Caco-2 (cell line): ENCODE data around the gene DIPK2A. TPM values are rescaled to one million over a fixed set of nuclear protein-coding genes. Genes with fewer than 3 reads are reported as not detected.

Experiments used
- BruUV-seq: library from RNA; stranded (reverse); fragments of 400-500 nt; replicated peaks from 2 replicates; lab custom pipeline; 2021; lab: Mats Ljungman, UMichigan
- CTCF ChIA-PET: fragments of 300-600 bp; sonication (Branson Sonifier 250); formaldehyde crosslinking; loops from one replicate; lab custom pipeline; 2022; ENCODE audit warnings: antibody characterized with exemption; lab: Charles Lee
- POLR2A ChIA-PET: fragments of 300-600 bp; sonication (Branson Sonifier 250); formaldehyde crosslinking; loops from one replicate; lab custom pipeline; 2022; ENCODE audit warnings: antibody characterized with exemption; lab: Charles Lee
- DNase-seq, 2 experiments: peaks; one replicate each; pipeline versions ENCODE4 v3.0.0 to v3.0.0-alpha.2; 2020 to 2022
- H3K27me3 ChIP-seq: replicated peaks from 2 replicates; pipeline ENCODE4 v1.6.0; 2011; ENCODE audit warnings: low read length; ENCODE audit not compliant: control insufficient read depth, insufficient read depth
- H3K36me3 ChIP-seq: 2 replicates; pipeline ENCODE4 v1.5.1; 2011; ENCODE audit warnings: low read length; ENCODE audit not compliant: control insufficient read depth, insufficient read depth
- H3K4me1 ChIP-seq: fragments of 250-450 bp; sonication (Bioruptor Pico); 2 replicates; pipeline ENCODE4 v1.5.1; 2020; ENCODE audit warnings: mild to moderate bottlenecking
- H3K4me3 ChIP-seq: 2 replicates; pipeline ENCODE4 v1.5.1; 2011; ENCODE audit warnings: low read depth, mild to moderate bottlenecking, control low read depth, low read length
- H3K9me3 ChIP-seq: fragments of 250-450 bp; sonication (Bioruptor Pico); 2 replicates; pipeline ENCODE4 v1.5.1; 2020; ENCODE audit warnings: mild to moderate bottlenecking, moderate library complexity
- H3K27ac Mint-ChIP-seq: one replicate; pipeline ENCODE4 v1.8.0; 2022; ENCODE audit warnings: mixed read lengths; ENCODE audit not compliant: unreplicated experiment
- H3K27me3 Mint-ChIP-seq: one replicate; pipeline ENCODE4 v1.8.0; 2022; ENCODE audit warnings: mixed read lengths; ENCODE audit not compliant: insufficient read depth, unreplicated experiment
- H3K36me3 Mint-ChIP-seq: one replicate; pipeline ENCODE4 v1.8.0; 2022; ENCODE audit warnings: mild to moderate bottlenecking, mixed read lengths; ENCODE audit not compliant: insufficient read depth, unreplicated experiment
- H3K4me1 Mint-ChIP-seq: one replicate; pipeline ENCODE4 v1.8.0; 2022; ENCODE audit warnings: low read depth, mixed read lengths; ENCODE audit not compliant: unreplicated experiment
- H3K4me3 Mint-ChIP-seq: one replicate; pipeline ENCODE4 v1.8.0; 2022; ENCODE audit warnings: mild to moderate bottlenecking, moderate library complexity, mixed read lengths; ENCODE audit not compliant: unreplicated experiment
- H3K9me3 Mint-ChIP-seq: one replicate; pipeline ENCODE4 v1.8.0; 2022; ENCODE audit warnings: mixed read lengths; ENCODE audit not compliant: unreplicated experiment
- CTCF ChIP-seq, 2 experiments: fragments of 200-600 bp in 1 of 2; IDR thresholded peaks; 1 replicate in 1 of 2; 2 replicates in 1 of 2; pipeline versions ENCODE4 v1.5.1 to v1.8.0; 2011 to 2022; ENCODE audit warnings: antibody characterized with exemption in 1 of 2, control low read depth in 1 of 2, inconsistent platforms in 1 of 2, low read depth in 1 of 2, low read length in 1 of 2, mild to moderate bottlenecking in 1 of 2, moderate library complexity in 1 of 2; ENCODE audit not compliant: insufficient read depth in 1 of 2, severe bottlenecking in 1 of 2, unreplicated experiment in 1 of 2
- intact Hi-C: fragments of 100-400 bp; cut with micrococcal nuclease; formaldehyde crosslinking; loops from one replicate; pipeline ENCODE4 v1.10.0; 2022; ENCODE audit not compliant: unreplicated experiment
- total RNA-seq: library from RNA; stranded (reverse); gene quantifications from 2 replicates; pipeline ENCODE4 v1.2.3, GENCODE V29; 2022

DIPK2A gene
- total RNA-seq, 1 experiment from 2014 or later: 29.0 TPM

GRCh38 chr3:143928541-143929255, 42.9 kb upstream of the DIPK2A start:
- H3K27ac Mint-ChIP-seq: no peak overlapping the region
- Histone ChIP-seq H3K4me1 (no peaks in the 10 kb centered on the region), H3K27me3 (no peaks in the 10 kb centered on the region), H3K4me3 (no peak overlapping the region), H3K9me3 (no peaks in the 10 kb centered on the region), H3K36me3 (no peaks in the 10 kb centered on the region)
- H3K9me3 Mint-ChIP-seq: no peaks in the 10 kb centered on the region
- no peaks in the 10 kb centered on the region for H3K36me3 Mint-ChIP-seq
- no peak for TF ChIP-seq CTCF (IDR thresholded peaks at IDR 0.05; ENCODE audit: insufficient read depth in 1 of 2, low read depth in 1 of 2, low read length in 1 of 2, severe bottlenecking in 1 of 2, unreplicated experiment in 1 of 2)
- CTCF ChIA-PET: no interaction called here
- intact Hi-C loops: no loop called here
- H3K27me3 Mint-ChIP-seq: no peaks in the 10 kb centered on the region
- POLR2A ChIA-PET: no interaction called here
- H3K4me3 Mint-ChIP-seq: no peak overlapping the region
- no peaks in the 10 kb centered on the region for H3K4me1 Mint-ChIP-seq
- no TSS peak for BruUV-seq
- no peak for DNase-seq

- H3K27me3 ChIP-seq: no peaks in the 10 kb centered on the region
- intact Hi-C loops: loop anchor here (1.0 kb wide), 1 partner anchor 36 kb away; no protein-coding TSS in a partner anchor
- ChIA-PET CTCF (no interaction called here), POLR2A (no interaction called here)
- H3K9me3 Mint-ChIP-seq: peaks cover 10% of the 10 kb centered on the region
- no peak for TF ChIP-seq CTCF (IDR thresholded peaks at IDR 0.05; ENCODE audit: insufficient read depth in 1 of 2, low read depth in 1 of 2, low read length in 1 of 2, severe bottlenecking in 1 of 2, unreplicated experiment in 1 of 2)
- H3K9me3 ChIP-seq: no peaks in the 10 kb centered on the region
- DNase-seq: no peak
- H3K4me1 Mint-ChIP-seq: no peaks in the 10 kb centered on the region
- no peaks in the 10 kb centered on the region for H3K4me1 ChIP-seq
- H3K36me3 Mint-ChIP-seq: no peaks in the 10 kb centered on the region
- H3K27ac Mint-ChIP-seq: no peak overlapping the region
- H3K27me3 Mint-ChIP-seq: no peaks in the 10 kb centered on the region
- no peaks in the 10 kb centered on the region for H3K36me3 ChIP-seq
- H3K4me3 ChIP-seq: no peak overlapping the region
- no TSS peak for BruUV-seq
- no peak overlapping the region for H3K4me3 Mint-ChIP-seq
Observed at GRCh38 chr3:143934791-143935190, 36.8 kb upstream of the DIPK2A start.

- ChIA-PET CTCF (no interaction called here), POLR2A (no interaction called here)
- no peaks in the 10 kb centered on the region for H3K27me3 ChIP-seq
- no peaks in the 10 kb centered on the region for H3K9me3 ChIP-seq
- no peak for DNase-seq
- Mint-ChIP-seq H3K9me3 (peaks cover 10% of the 10 kb centered on the region), H3K36me3 (no peaks in the 10 kb centered on the region), H3K4me3 (no peak overlapping the region), H3K27me3 (no peaks in the 10 kb centered on the region), H3K4me1 (no peaks in the 10 kb centered on the region), H3K27ac (no peak overlapping the region)
- no peaks in the 10 kb centered on the region for H3K4me1 ChIP-seq
- no peak for TF ChIP-seq CTCF (IDR thresholded peaks at IDR 0.05; ENCODE audit: insufficient read depth in 1 of 2, low read depth in 1 of 2, low read length in 1 of 2, severe bottlenecking in 1 of 2, unreplicated experiment in 1 of 2)
- intact Hi-C loops: loop anchor here (1.0 kb wide), 1 partner anchor 37 kb away; no protein-coding TSS in a partner anchor
- H3K4me3 ChIP-seq: no peak overlapping the region
- no peaks in the 10 kb centered on the region for H3K36me3 ChIP-seq
- no TSS peak for BruUV-seq
Observed at GRCh38 chr3:143935678-143936077, 35.9 kb upstream of the DIPK2A start.
